ENCODE measurements around the gene ITGBL1. TPM values are rescaled to one million over a fixed set of nuclear protein-coding genes. Genes with fewer than 3 reads are reported as not detected.

ITGBL1 gene
- total RNA-seq, 4 donors from 2014 or later, result 0.61 to 6.7 (median 5.0) TPM

- no peak overlapping the region for H3K4me3 ChIP-seq
- intact Hi-C loops (cut with DNase I; ENCODE audit: low total_unique reads) (no loop called here), in situ Hi-C loops (cut with MboI; ENCODE audit: low sequenced_read_pairs in 4 of 4) (no loop called here)
- H3K36me3 ChIP-seq, result no peaks in the 10 kb centered on the region
- H3K27ac ChIP-seq, result no peak overlapping the region
- DNase-seq (no peak), ATAC-seq (no peak)
- no peaks in the 10 kb centered on the region for H3K27me3 ChIP-seq
- TF ChIP-seq POLR2A (IDR thresholded peaks at IDR 0.05) (no peak), CTCF (IDR thresholded peaks at IDR 0.05 in 4 of 5, conservative IDR thresholded peaks at IDR 0.05 in 1 of 5) (no peak)
- no peaks in the 10 kb centered on the region for H3K4me1 ChIP-seq
- no peaks in the 10 kb centered on the region for H3K9me3 ChIP-seq
These were observed 159.3 kb downstream of the ITGBL1 start for GRCh38 chr13:101611491-101612475.

GRCh38 chr13:101612735-101613134 is 160.3 kb downstream of the ITGBL1 start:
- DNase-seq, result no peak
- Histone ChIP-seq H3K9me3 (no peaks in the 10 kb centered on the region), H3K36me3 (no peaks in the 10 kb centered on the region), H3K4me1 (no peaks in the 10 kb centered on the region), H3K4me3 (no peak overlapping the region), H3K27me3 (no peaks in the 10 kb centered on the region), H3K27ac (no peak overlapping the region)
- in situ Hi-C loops (cut with MboI; ENCODE audit: low sequenced_read_pairs in 4 of 4), result no loop called here
- no peak for TF ChIP-seq CTCF (IDR thresholded peaks at IDR 0.05 in 4 of 5, conservative IDR thresholded peaks at IDR 0.05 in 1 of 5)
- no peak for TF ChIP-seq POLR2A (IDR thresholded peaks at IDR 0.05)
- no peak for ATAC-seq
- intact Hi-C loops (cut with DNase I; ENCODE audit: low total_unique reads), result no loop called here

GRCh38 chr13:101614491-101614890 is 162.0 kb downstream of the ITGBL1 start:
- H3K9me3 ChIP-seq, result no peaks in the 10 kb centered on the region
- TF ChIP-seq CTCF (IDR thresholded peaks at IDR 0.05 in 4 of 5, conservative IDR thresholded peaks at IDR 0.05 in 1 of 5) (no peak), POLR2A (IDR thresholded peaks at IDR 0.05) (no peak)
- no peak for DNase-seq
- no peak overlapping the region for H3K4me3 ChIP-seq
- H3K4me1 ChIP-seq, result no peaks in the 10 kb centered on the region
- in situ Hi-C loops (cut with MboI; ENCODE audit: low sequenced_read_pairs in 4 of 4), result no loop called here
- H3K36me3 ChIP-seq, result no peaks in the 10 kb centered on the region
- no peak overlapping the region for H3K27ac ChIP-seq
- ATAC-seq, result no peak
- no peaks in the 10 kb centered on the region for H3K27me3 ChIP-seq
- intact Hi-C loops (cut with DNase I; ENCODE audit: low total_unique reads), result no loop called here

- Histone ChIP-seq H3K36me3 (no peaks in the 10 kb centered on the region), H3K4me1 (no peaks in the 10 kb centered on the region), H3K27ac (no peak overlapping the region), H3K27me3 (no peaks in the 10 kb centered on the region), H3K4me3 (no peak overlapping the region), H3K9me3 (no peaks in the 10 kb centered on the region)
- DNase-seq (no peak), ATAC-seq (no peak)
- in situ Hi-C loops (cut with MboI; ENCODE audit: low sequenced_read_pairs in 4 of 4), result no loop called here
- intact Hi-C loops (cut with DNase I; ENCODE audit: low total_unique reads), result no loop called here
- TF ChIP-seq CTCF (IDR thresholded peaks at IDR 0.05 in 4 of 5, conservative IDR thresholded peaks at IDR 0.05 in 1 of 5) (no peak), POLR2A (IDR thresholded peaks at IDR 0.05) (no peak)
These were observed 166.1 kb downstream of the ITGBL1 start for GRCh38 chr13:101618440-101619187.
